HG03060 (cell line): ENCODE data around the gene HOXB5.

Source experiments
- ATAC-seq: cut with Tn5 transposase; IDR thresholded peaks from one replicate; pipeline ENCODE4 v1.9.1; 2021; ENCODE audit warnings: low read depth, moderate number of reproducible peaks; ENCODE audit not compliant: unreplicated experiment

Gene HOXB5

GRCh38 chr17:48630009-48630924 is 36.7 kb upstream of the HOXB5 start:
- no peak for ATAC-seq

GRCh38 chr17:48629411-48629759 is 35.8 kb upstream of the HOXB5 start:
- no peak for ATAC-seq

GRCh38 chr17:48628649-48629410 is 35.3 kb upstream of the HOXB5 start:
- ATAC-seq = no peak

GRCh38 chr17:48627623-48628521 is 34.3 kb upstream of the HOXB5 start:
- ATAC-seq = no peak

GRCh38 chr17:48627118-48627597 is 33.6 kb upstream of the HOXB5 start:
- no peak for ATAC-seq

- ATAC-seq = no peak
Observed at GRCh38 chr17:48626245-48627117, 32.9 kb upstream of the HOXB5 start, which contains the start of gene HOXB9. Gene HOXB9, minus strand, starts transcription at chr17:48626358. Its CDS starts 89 bp downstream, at chr17:48626269.

GRCh38 chr17:48625495-48626244 is 32.1 kb upstream of the HOXB5 start:
- no peak for ATAC-seq

- no peak for ATAC-seq
Observed at GRCh38 chr17:48624544-48625494, 31.2 kb upstream of the HOXB5 start.

GRCh38 chr17:48624118-48624517 is 30.5 kb upstream of the HOXB5 start:
- no peak for ATAC-seq

- ATAC-seq = no peak
Observed at GRCh38 chr17:48623583-48623982, 30.0 kb upstream of the HOXB5 start.

- ATAC-seq = no peak
Observed at GRCh38 chr17:48622857-48623256, 29.3 kb upstream of the HOXB5 start.

GRCh38 chr17:48621410-48622392 is 28.1 kb upstream of the HOXB5 start:
- no peak for ATAC-seq

GRCh38 chr17:48620461-48621139 is 27.0 kb upstream of the HOXB5 start:
- ATAC-seq = no peak

- ATAC-seq = no peak
Observed at GRCh38 chr17:48619826-48620449, 26.4 kb upstream of the HOXB5 start.

- no peak for ATAC-seq
Observed at GRCh38 chr17:48618256-48618896, 24.8 kb upstream of the HOXB5 start.
